Measurements from ENCODE around the gene MLEC. TPM values are rescaled to one million over a fixed set of nuclear protein-coding genes. Genes with fewer than 3 reads are reported as not detected.

MLEC gene
- total RNA-seq, 2 experiments from 2014 or later, result 69.7 to 101 TPM

- DNase-seq (ENCODE audit: low spot score), result no peak
- TF ChIP-seq EZH2phosphoT487 (IDR thresholded peaks at IDR 0.05; ENCODE audit: borderline replicate concordance, low read depth, low read length), result no peak
- TF ChIP-seq, protein P1, sequence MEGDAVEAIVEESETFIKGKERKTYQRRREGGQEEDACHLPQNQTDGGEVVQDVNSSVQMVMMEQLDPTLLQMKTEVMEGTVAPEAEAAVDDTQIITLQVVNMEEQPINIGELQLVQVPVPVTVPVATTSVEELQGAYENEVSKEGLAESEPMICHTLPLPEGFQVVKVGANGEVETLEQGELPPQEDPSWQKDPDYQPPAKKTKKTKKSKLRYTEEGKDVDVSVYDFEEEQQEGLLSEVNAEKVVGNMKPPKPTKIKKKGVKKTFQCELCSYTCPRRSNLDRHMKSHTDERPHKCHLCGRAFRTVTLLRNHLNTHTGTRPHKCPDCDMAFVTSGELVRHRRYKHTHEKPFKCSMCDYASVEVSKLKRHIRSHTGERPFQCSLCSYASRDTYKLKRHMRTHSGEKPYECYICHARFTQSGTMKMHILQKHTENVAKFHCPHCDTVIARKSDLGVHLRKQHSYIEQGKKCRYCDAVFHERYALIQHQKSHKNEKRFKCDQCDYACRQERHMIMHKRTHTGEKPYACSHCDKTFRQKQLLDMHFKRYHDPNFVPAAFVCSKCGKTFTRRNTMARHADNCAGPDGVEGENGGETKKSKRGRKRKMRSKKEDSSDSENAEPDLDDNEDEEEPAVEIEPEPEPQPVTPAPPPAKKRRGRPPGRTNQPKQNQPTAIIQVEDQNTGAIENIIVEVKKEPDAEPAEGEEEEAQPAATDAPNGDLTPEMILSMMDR (conservative IDR thresholded peaks at IDR 0.05; ENCODE audit: low read length), result no peak
- no peaks in the 10 kb centered on the region for H4K20me1 ChIP-seq (ENCODE audit: insufficient read depth, low read length)
- H2AFZ ChIP-seq (ENCODE audit: low read length), result no peak overlapping the region
- no TSS peak for BruUV-seq (replicated peaks)
- no peak overlapping the region for H3K27ac ChIP-seq (ENCODE audit: low read depth, low read length, poor library complexity, severe bottlenecking)
- H3K79me2 ChIP-seq (ENCODE audit: insufficient read depth, low read depth, low read length), result no peaks in the 10 kb centered on the region
- CTCF ChIA-PET (ENCODE audit: unreplicated experiment), result no interaction called here
- intact Hi-C loops (cut with micrococcal nuclease; ENCODE audit: unreplicated experiment), result no loop called here
- H3K4me1 ChIP-seq (ENCODE audit: insufficient read depth, low read length, poor library complexity, severe bottlenecking), result no peaks in the 10 kb centered on the region
- H3K9me2 ChIP-seq (ENCODE audit: insufficient read depth, low read length), result no peaks in the 10 kb centered on the region
- POLR2A ChIA-PET, result no interaction called here
- H3K9me3 ChIP-seq (ENCODE audit: low read length), result no peaks in the 10 kb centered on the region
- no peak overlapping the region for H3K4me2 ChIP-seq (ENCODE audit: low read length)
- H3K4me3 ChIP-seq (ENCODE audit: low read depth, low read length, poor library complexity, severe bottlenecking), result no peak overlapping the region
- H3K36me3 ChIP-seq (ENCODE audit: insufficient read depth, low read length), result no peaks in the 10 kb centered on the region
These were observed 62.3 kb downstream of the MLEC start for GRCh38 chr12:120749256-120749655.

GRCh38 chr12:120750806-120751205 lies 63.9 kb downstream of the MLEC start:
- Histone ChIP-seq H3K36me3 (ENCODE audit: insufficient read depth, low read length) (no peaks in the 10 kb centered on the region), H3K4me1 (ENCODE audit: insufficient read depth, low read length, poor library complexity, severe bottlenecking) (no peaks in the 10 kb centered on the region), H3K79me2 (ENCODE audit: insufficient read depth, low read depth, low read length) (no peaks in the 10 kb centered on the region), H3K9me3 (ENCODE audit: low read length) (no peaks in the 10 kb centered on the region; the same call in 1 of the 2 replicates), H3K27ac (ENCODE audit: low read depth, low read length, poor library complexity, severe bottlenecking) (no peak overlapping the region), H3K9me2 (ENCODE audit: insufficient read depth, low read length) (no peaks in the 10 kb centered on the region), H3K4me2 (ENCODE audit: low read length) (no peak overlapping the region), H4K20me1 (ENCODE audit: insufficient read depth, low read length) (no peaks in the 10 kb centered on the region), H3K4me3 (ENCODE audit: low read depth, low read length, poor library complexity, severe bottlenecking) (no peak overlapping the region), H2AFZ (ENCODE audit: low read length) (no peak overlapping the region)
- no peak for DNase-seq (ENCODE audit: low spot score)
- intact Hi-C loops (cut with micrococcal nuclease; ENCODE audit: unreplicated experiment), result loop anchor here (5.0 kb wide), 1 partner anchor 221 kb away; no protein-coding TSS in a partner anchor
- no peak for TF ChIP-seq EZH2phosphoT487 (IDR thresholded peaks at IDR 0.05; ENCODE audit: borderline replicate concordance, low read depth, low read length)
- TF ChIP-seq, protein P1 (conservative IDR thresholded peaks at IDR 0.05; ENCODE audit: low read length), result peak; percentile 66
- BruUV-seq (replicated peaks), result no TSS peak
- CTCF ChIA-PET (ENCODE audit: unreplicated experiment), result interaction anchor here (0.6 kb wide), 1 partner anchor 265 kb away, joined by 3 read pairs; no protein-coding TSS in a partner anchor
- POLR2A ChIA-PET, result no interaction called here

- Histone ChIP-seq H4K20me1 (ENCODE audit: insufficient read depth, low read length) (no peaks in the 10 kb centered on the region), H3K4me1 (ENCODE audit: insufficient read depth, low read length, poor library complexity, severe bottlenecking) (no peaks in the 10 kb centered on the region), H2AFZ (ENCODE audit: low read length) (no peak overlapping the region), H3K79me2 (ENCODE audit: insufficient read depth, low read depth, low read length) (no peaks in the 10 kb centered on the region), H3K36me3 (ENCODE audit: insufficient read depth, low read length) (no peaks in the 10 kb centered on the region), H3K27ac (ENCODE audit: low read depth, low read length, poor library complexity, severe bottlenecking) (no peak overlapping the region), H3K4me3 (ENCODE audit: low read depth, low read length, poor library complexity, severe bottlenecking) (no peak overlapping the region), H3K9me2 (ENCODE audit: insufficient read depth, low read length) (no peaks in the 10 kb centered on the region), H3K9me3 (ENCODE audit: low read length) (no peaks in the 10 kb centered on the region; the same call in 1 of the 2 replicates), H3K4me2 (ENCODE audit: low read length) (no peak overlapping the region)
- BruUV-seq (replicated peaks), result no TSS peak
- ChIA-PET POLR2A (interaction anchor here (0.8 kb wide), 1 partner anchor 14 kb away, joined by 3 read pairs; no protein-coding TSS in a partner anchor), CTCF (ENCODE audit: unreplicated experiment) (interaction anchor here (0.6 kb wide), 1 partner anchor 265 kb away, joined by 3 read pairs; no protein-coding TSS in a partner anchor)
- DNase-seq (ENCODE audit: low spot score), result no peak
- TF ChIP-seq EZH2phosphoT487 (IDR thresholded peaks at IDR 0.05; ENCODE audit: borderline replicate concordance, low read depth, low read length), result no peak
- TF ChIP-seq, protein P1 (conservative IDR thresholded peaks at IDR 0.05; ENCODE audit: low read length), result no peak
- intact Hi-C loops (cut with micrococcal nuclease; ENCODE audit: unreplicated experiment), result loop anchor here (5.0 kb wide), 1 partner anchor 221 kb away; no protein-coding TSS in a partner anchor
These were observed 64.4 kb downstream of the MLEC start for GRCh38 chr12:120751389-120751788.
